ENCODE results near the gene RNF41.
"Not testable (repeated sequence)": the region's sequence is repeated elsewhere in the genome, so short reads cannot be mapped to it uniquely, and the experiment has no call there.

RNF41 gene

DNA sequence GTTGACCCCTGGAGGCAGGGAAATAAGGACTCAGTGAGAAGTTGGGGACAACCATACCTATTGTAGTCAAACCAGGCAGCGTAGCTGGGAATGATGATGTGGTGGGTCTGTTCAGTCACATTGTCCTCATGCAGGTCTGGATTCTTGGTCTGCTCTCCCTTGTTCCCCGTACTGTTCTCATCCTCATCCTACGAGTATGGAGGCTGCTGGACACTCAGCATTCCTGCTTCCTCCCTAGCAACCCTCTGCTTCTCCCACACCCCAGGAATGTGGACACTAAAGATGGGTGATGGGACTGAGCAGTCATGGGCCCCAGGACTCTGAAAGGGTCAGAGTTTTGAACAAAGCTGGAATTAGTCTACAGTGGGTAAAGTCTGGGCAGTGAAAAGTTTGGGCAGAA lies 43.4 kb downstream of the RNF41 start:
- in situ Hi-C loops (cut with MboI; ENCODE audit: low sequenced_read_pairs), result no loop called here

GRCh38 chr12:56172839-56173238 lies 48.9 kb downstream of the RNF41 start:
- in situ Hi-C loops (cut with MboI; ENCODE audit: low sequenced_read_pairs), result no loop called here

- in situ Hi-C loops (cut with MboI; ENCODE audit: low sequenced_read_pairs), result loop anchor here (5.0 kb wide), 1 partner anchor 37 kb away; no protein-coding TSS in a partner anchor
These were observed 52.4 kb downstream of the RNF41 start for GRCh38 chr12:56169229-56169759.

GRCh38 chr12:56165369-56165768 lies 56.4 kb downstream of the RNF41 start:
- in situ Hi-C loops (cut with MboI; ENCODE audit: low sequenced_read_pairs), result loop anchor here (5.0 kb wide), 1 partner anchor 33 kb away; no protein-coding TSS in a partner anchor

DNA sequence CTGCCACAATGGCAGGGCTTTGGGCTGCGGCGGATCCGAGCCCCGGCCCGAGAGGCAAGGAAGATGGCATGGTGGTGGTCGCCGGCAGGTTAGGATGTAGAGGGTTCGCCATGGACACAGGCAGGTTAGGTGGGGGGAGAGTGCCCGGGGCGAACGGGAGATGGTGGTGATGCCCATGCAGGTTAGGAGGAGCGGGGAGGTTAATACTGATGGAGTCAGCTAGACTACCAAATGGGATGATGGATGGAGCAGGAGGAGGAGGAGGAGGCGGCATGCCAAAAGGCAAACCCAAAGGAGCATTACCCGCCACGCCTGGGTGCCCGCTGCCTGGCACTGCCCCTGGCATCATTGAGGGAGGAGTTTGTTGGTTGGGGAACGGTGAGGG lies 57.4 kb downstream of the RNF41 start:
- in situ Hi-C loops (cut with MboI; ENCODE audit: low sequenced_read_pairs), result no loop called here

- in situ Hi-C loops (cut with MboI; ENCODE audit: low sequenced_read_pairs), result no loop called here
These were observed 58.0 kb downstream of the RNF41 start for GRCh38 chr12:56163533-56164344.

GRCh38 chr12:56162468-56163290 lies 59.0 kb downstream of the RNF41 start:
- in situ Hi-C loops (cut with MboI; ENCODE audit: low sequenced_read_pairs), result no loop called here

GRCh38 chr12:56161690-56162351 lies 59.9 kb downstream of the RNF41 start:
- in situ Hi-C loops (cut with MboI; ENCODE audit: low sequenced_read_pairs), result no loop called here

DNA sequence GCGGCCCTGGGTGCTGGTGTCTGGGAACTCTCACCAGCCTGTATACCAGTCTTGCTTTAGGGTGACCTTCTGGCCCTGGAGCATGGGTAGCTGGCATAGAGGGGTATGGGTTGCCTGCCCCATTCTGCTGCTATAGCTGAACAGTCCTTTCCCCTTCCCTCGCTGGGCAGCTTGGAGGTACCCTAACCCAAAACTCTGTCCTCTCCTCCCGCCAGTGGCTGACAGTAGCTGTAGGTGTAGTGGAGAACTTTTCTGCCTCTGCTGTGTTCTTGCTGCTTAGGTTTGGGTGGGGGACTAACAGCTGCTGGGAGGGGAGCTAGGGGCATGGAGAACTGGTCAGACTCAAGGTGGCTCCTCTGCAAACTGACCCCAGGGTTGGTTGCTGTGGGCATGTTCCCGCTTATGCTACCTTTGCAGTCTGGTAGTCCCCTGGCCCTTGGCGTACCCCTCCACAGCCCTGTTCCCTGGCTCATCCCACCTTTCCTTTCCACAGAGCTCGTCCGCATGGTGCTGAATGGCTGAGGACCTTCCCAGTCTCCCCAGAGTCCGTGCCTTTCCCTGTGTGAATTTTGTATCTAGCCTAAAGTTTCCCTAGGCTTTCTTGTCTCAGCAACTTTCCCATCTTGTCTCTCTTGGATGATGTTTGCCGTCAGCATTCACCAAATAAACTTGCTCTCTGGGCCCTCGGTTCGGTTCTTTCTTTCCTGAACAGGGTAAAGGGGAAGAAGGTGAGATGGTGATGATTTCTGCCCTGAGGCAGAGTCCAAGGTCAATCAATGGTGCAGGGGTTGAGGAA lies 60.6 kb downstream of the RNF41 start:
- in situ Hi-C loops (cut with MboI; ENCODE audit: low sequenced_read_pairs), result no loop called here

GRCh38 chr12:56160193-56160763 lies 61.4 kb downstream of the RNF41 start:
- in situ Hi-C loops (cut with MboI; ENCODE audit: low sequenced_read_pairs), result no loop called here

GRCh38 chr12:56159482-56160192 lies 62.1 kb downstream of the RNF41 start:
- in situ Hi-C loops (cut with MboI; ENCODE audit: low sequenced_read_pairs), result no loop called here

- in situ Hi-C loops (cut with MboI; ENCODE audit: low sequenced_read_pairs), result no loop called here
These were observed 62.7 kb downstream of the RNF41 start for GRCh38 chr12:56158926-56159461.

GRCh38 chr12:56158029-56158925 lies 63.4 kb downstream of the RNF41 start, which contains the start of gene MYL6:
MYL6 (plus strand) TSS chr12:56158359; CDS start chr12:56158402, 43 bp downstream.
- in situ Hi-C loops (cut with MboI; ENCODE audit: low sequenced_read_pairs), result no loop called here

DNA sequence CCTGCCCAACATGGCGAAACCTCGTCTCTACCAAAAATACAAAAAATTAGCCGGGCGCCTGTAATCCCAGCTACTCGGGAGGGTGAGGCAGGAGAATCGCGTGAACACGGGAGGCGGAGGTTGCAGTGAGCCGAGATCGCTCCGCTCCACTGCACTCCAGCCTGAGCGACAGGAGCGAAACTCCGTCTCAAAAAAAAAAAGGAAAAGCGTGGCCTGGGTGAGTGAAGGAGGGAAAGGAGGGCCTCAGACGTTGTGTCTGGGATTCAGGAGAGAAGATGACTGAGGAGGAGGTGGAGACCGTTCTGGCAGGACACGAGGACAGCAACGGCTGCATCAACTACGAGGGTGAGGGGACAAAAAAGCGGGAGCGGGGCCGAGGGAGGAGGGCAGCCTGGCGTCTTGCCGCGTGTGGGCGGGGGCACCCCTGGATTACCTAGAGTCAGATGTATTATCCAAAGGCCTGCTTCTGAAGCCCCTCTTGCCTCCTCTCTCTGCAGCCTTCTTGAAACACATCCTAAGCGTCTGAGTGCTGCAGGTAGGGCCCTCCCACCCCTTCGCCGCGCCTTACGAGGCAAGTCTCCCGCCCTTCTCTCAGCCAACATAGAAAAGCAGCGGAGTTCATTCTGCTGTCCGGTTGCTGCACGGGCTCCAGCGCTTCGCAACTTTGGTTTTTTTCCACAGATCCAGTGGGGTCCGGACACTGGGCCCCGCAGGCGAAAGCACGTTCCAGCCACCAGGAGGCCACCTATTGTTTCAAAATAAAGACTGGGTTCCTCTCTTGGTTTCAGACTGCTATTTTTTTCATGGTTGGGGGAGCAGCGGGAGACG lies 64.3 kb downstream of the RNF41 start:
- in situ Hi-C loops (cut with MboI; ENCODE audit: low sequenced_read_pairs), result no loop called here

- in situ Hi-C loops (cut with MboI; ENCODE audit: low sequenced_read_pairs), result not testable (repeated sequence)
These were observed 65.1 kb downstream of the RNF41 start for GRCh38 chr12:56156464-56157200.

- in situ Hi-C loops (cut with MboI; ENCODE audit: low sequenced_read_pairs), result no loop called here
These were observed 66.4 kb downstream of the RNF41 start for GRCh38 chr12:56155256-56155845.
